HepG2 (cell line): Measurements from ENCODE around the gene POU5F2. TPM values are rescaled to one million over a fixed set of nuclear protein-coding genes. Genes with fewer than 3 reads are reported as not detected.

Experiments used
- ATAC-seq: fragments of 200-7000 bp; cut with Tn5 transposase; 3 replicates; pipeline ENCODE4 v1.9.1; 2020; ENCODE audit warnings: mild to moderate bottlenecking, moderate library complexity
- BruUV-seq: library from RNA; stranded (reverse); fragments of 400-500 nt; replicated peaks from 2 replicates; lab custom pipeline; 2021; lab: Mats Ljungman, UMichigan
- CTCF ChIA-PET: fragments of 300-600 bp; formaldehyde crosslinking; extraction: SDS; loops from one replicate; lab custom pipeline; 2021; ENCODE audit warnings: low total read pairs, inconsistent platforms, low intra/inter-chr PET ratio; lab: Yijun Ruan, JAX
- POLR2A ChIA-PET: fragments of 350-600 bp; sonication (Branson Sonifier 250); formaldehyde crosslinking; loops from one replicate; lab custom pipeline; 2020; ENCODE audit warnings: antibody characterized with exemption, inconsistent platforms; lab: Yijun Ruan, JAX
- DNase-seq: peaks from one replicate; pipeline ENCODE4 v3.0.0-alpha.2; 2015; ENCODE audit warnings: low spot score
- FAIRE-seq: peaks from 3 replicates; lab custom pipeline; 2011; peaks lifted over from hg19 to GRCh38; lab: Jason Lieb, UNC
- H2AFZ ChIP-seq: one replicate; pipeline ENCODE4 v1.6.1; 2011; ENCODE audit warnings: low read length, inconsistent platforms
- H3K27ac ChIP-seq: fragments of 300-600 bp; 3 replicates; pipeline ENCODE4 v1.8.0; 2011; ENCODE audit warnings: mixed run types, mild to moderate bottlenecking, mixed read lengths, low read length, inconsistent platforms; ENCODE audit not compliant: insufficient read depth; ENCODE audit errors: extremely low read length
- H3K27me3 ChIP-seq, 2 experiments: fragments of 200-600 bp in 1 of 2; 2 replicates in 1 of 2; 3 replicates in 1 of 2; pipeline versions ENCODE4 v1.6.0 to v1.8.0; 2011; ENCODE audit warnings: low read length in 2 of 2, mild to moderate bottlenecking in 2 of 2, moderate library complexity in 2 of 2, inconsistent platforms in 1 of 2; ENCODE audit not compliant: insufficient read depth in 2 of 2, control insufficient read depth in 1 of 2
- H3K36me3 ChIP-seq, 2 experiments: fragments of 200-600 bp in 1 of 2; replicated peaks in 1 of 2; 2 replicates in 1 of 2; 3 replicates in 1 of 2; pipeline versions ENCODE4 v1.5.1 to v1.8.0; 2011; ENCODE audit warnings: low read length in 2 of 2, inconsistent platforms in 1 of 2; ENCODE audit not compliant: insufficient read depth in 2 of 2, control insufficient read depth in 1 of 2
- H3K4me1 ChIP-seq: 2 replicates; pipeline ENCODE4 v1.5.1; 2012; ENCODE audit warnings: low read length, inconsistent platforms; ENCODE audit not compliant: insufficient read depth
- H3K4me2 ChIP-seq: 2 replicates; pipeline ENCODE4 v1.6.0; 2011; ENCODE audit warnings: low read depth, low read length, inconsistent platforms
- H3K4me3 ChIP-seq, 3 experiments: fragments of 200-600 bp in 1 of 3; sonication (generic), shearing (Covaris generic) in 1 of 3; replicated peaks in 1 of 3; 2 replicates each; pipeline ENCODE4 v1.5.1; 2011 to 2016; ENCODE audit warnings: low read length in 3 of 3, inconsistent platforms in 2 of 3, low read depth in 2 of 3, mild to moderate bottlenecking in 2 of 3, control low read depth in 1 of 3, mixed read lengths in 1 of 3; ENCODE audit not compliant: insufficient read depth in 1 of 3
- H3K79me2 ChIP-seq: one replicate; pipeline ENCODE4 v1.6.1; 2011; ENCODE audit warnings: low read length, inconsistent platforms; ENCODE audit not compliant: insufficient read depth
- H3K9ac ChIP-seq: 2 replicates; pipeline ENCODE4 v1.6.0; 2011; ENCODE audit warnings: mild to moderate bottlenecking, low read depth, low read length, inconsistent platforms; ENCODE audit not compliant: insufficient read depth
- H3K9me3 ChIP-seq: 2 replicates; pipeline ENCODE4 v1.5.1; 2012; ENCODE audit warnings: mild to moderate bottlenecking, low read length
- H4K20me1 ChIP-seq: 2 replicates; pipeline ENCODE4 v1.6.0; 2011; ENCODE audit warnings: inconsistent platforms, mild to moderate bottlenecking, low read length, moderate library complexity; ENCODE audit not compliant: insufficient read depth
- ATM ChIP-seq: fragments of 450-650 bp; IDR thresholded peaks from 2 replicates; pipeline ENCODE4 v1.7.1; 2017; ENCODE audit warnings: mild to moderate bottlenecking, borderline replicate concordance
- EHMT2 ChIP-seq: fragments of 200-600 bp; sonication (generic); IDR thresholded peaks from 2 replicates; pipeline ENCODE4 v1.7.0; 2017; ENCODE audit warnings: antibody characterized with exemption, low read depth, low read length, borderline replicate concordance
- HOXA7 ChIP-seq: sonication (generic); formaldehyde crosslinking; IDR thresholded peaks from 2 replicates; pipeline ENCODE4 v1.8.1; 2022; ENCODE audit warnings: mild to moderate bottlenecking, missing genetic modification reagents, moderate library complexity
- PHF21A ChIP-seq: sonication (generic); formaldehyde crosslinking; IDR thresholded peaks from 2 replicates; pipeline ENCODE4 v1.5.0; 2020; ENCODE audit warnings: mild to moderate bottlenecking, missing genetic modification reagents
- SATB2 ChIP-seq: sonication (generic); formaldehyde crosslinking; IDR thresholded peaks from 2 replicates; pipeline ENCODE4 v1.5.0; 2020; ENCODE audit warnings: missing genetic modification reagents
- THAP11 ChIP-seq: IDR thresholded peaks from 2 replicates; pipeline ENCODE4 v1.6.1; 2016; ENCODE audit warnings: missing biosample characterization, missing genetic modification reagents
- ZNF143 ChIP-seq: sonication (generic); formaldehyde crosslinking; IDR thresholded peaks from 2 replicates; pipeline ENCODE4 v1.4.0; 2020; ENCODE audit warnings: missing genetic modification reagents
- ZNF564 ChIP-seq: sonication (generic); formaldehyde crosslinking; IDR thresholded peaks from 2 replicates; pipeline ENCODE4 v1.8.1; 2023; ENCODE audit warnings: mild to moderate bottlenecking, missing genetic modification reagents
- ZNF747 ChIP-seq: sonication (generic); formaldehyde crosslinking; IDR thresholded peaks from 2 replicates; pipeline ENCODE4 v1.8.1; 2023; ENCODE audit warnings: missing genetic modification reagents, mild to moderate bottlenecking, borderline replicate concordance
- ZNF883 ChIP-seq: sonication (generic); formaldehyde crosslinking; IDR thresholded peaks from 2 replicates; pipeline ENCODE4 v1.5.1; 2020; ENCODE audit warnings: mild to moderate bottlenecking, missing genetic modification reagents; ENCODE audit errors: not compliant biosample characterization
- WGBS: methylation state at CpG from one replicate; pipeline ENCODE4 v1.1.6; 2017; ENCODE audit warnings: low lambda C conversion rate; 5-methylcytosine and 5-hydroxymethylcytosine counted together
- in situ Hi-C: cut with HindIII; loops from 2 replicates; pipeline ENCODE4 v1.10.0; 2017; ENCODE audit warnings: low pct_unique_long_range_greater_than_20kb; ENCODE audit not compliant: extremely low pct_ligation_motif_present
- intact Hi-C: fragments of 100-400 bp; cut with micrococcal nuclease; formaldehyde crosslinking; loops from one replicate; pipeline ENCODE4 v1.10.0; 2022; ENCODE audit not compliant: unreplicated experiment
- polyA plus RNA-seq, 8 experiments: library from polyadenylated mRNA; depleted of rRNA in 3 of 8; stranded (reverse) in 7 of 8; unstranded in 1 of 8; fragments of >200 nt; fragmentation: Illumina TruSeq in 4 of 8; extraction: Trizol in 4 of 8; gene quantifications; 2 replicates each; pipeline versions ENCODE4 v1.2.1 to v1.2.3, GENCODE V29; 2011 to 2016; ENCODE audit warnings: low read depth in 4 of 8, missing spikeins in 1 of 8, mixed read lengths in 1 of 8; ENCODE audit not compliant: insufficient read depth in 1 of 8
- total RNA-seq, 5 experiments: library from RNA; depleted of rRNA; stranded (reverse); fragments of >200 nt; fragmentation: Illumina TruSeq; extraction: Trizol; gene quantifications; 2 replicates each; pipeline ENCODE4 v1.2.3, GENCODE V29; 2016; ENCODE audit warnings: low read depth in 1 of 5
- TF ChIP-seq, protein P1 (sequence below): sonication (generic); IDR thresholded peaks from 2 replicates; pipeline ENCODE4 v1.6.1; 2016; ENCODE audit warnings: low read depth, borderline replicate concordance
- TF ChIP-seq, protein P2 (sequence below): IDR thresholded peaks from 2 replicates; pipeline ENCODE4 v1.6.1; 2016; ENCODE audit warnings: missing compliant biosample characterization, missing genetic modification reagents, borderline replicate concordance
- TF ChIP-seq, protein P3 (sequence below): sonication (generic); formaldehyde crosslinking; IDR thresholded peaks from 2 replicates; pipeline ENCODE4 v1.5.1; 2020; ENCODE audit warnings: missing genetic modification reagents, mild to moderate bottlenecking, borderline replicate concordance
- TF ChIP-seq, protein P4 (sequence below): sonication (generic); formaldehyde crosslinking; IDR thresholded peaks from 2 replicates; pipeline ENCODE4 v1.8.1; 2023; ENCODE audit warnings: mild to moderate bottlenecking, inconsistent platforms, moderate library complexity, missing genetic modification reagents, borderline replicate concordance
- TF ChIP-seq, protein P5 (sequence below): sonication (generic); formaldehyde crosslinking; conservative IDR thresholded peaks from 2 replicates; pipeline ENCODE4 v1.8.1; 2023; ENCODE audit warnings: missing genetic modification reagents
- TF ChIP-seq, protein P6 (sequence below): sonication (generic); formaldehyde crosslinking; IDR thresholded peaks from 2 replicates; pipeline ENCODE4 v1.5.0; 2020; ENCODE audit warnings: missing genetic modification reagents, mild to moderate bottlenecking, borderline replicate concordance
- TF ChIP-seq, protein P7 (sequence below), 2 experiments: fragments of 450-650 bp in 1 of 2; sonication (generic) in 1 of 2; formaldehyde crosslinking; IDR thresholded peaks; 2 replicates each; pipeline versions ENCODE4 v1.5.0 to v1.8.0; 2020 to 2022; ENCODE audit warnings: mild to moderate bottlenecking in 1 of 2, missing genetic modification reagents in 1 of 2

Gene POU5F2
- total and polyA plus RNA-seq, 2 of the 13 experiments (the other 11 are each of a cell fraction or from before 2014, with no cell fraction given), result 0.13 to 0.38 TPM

DNA sequence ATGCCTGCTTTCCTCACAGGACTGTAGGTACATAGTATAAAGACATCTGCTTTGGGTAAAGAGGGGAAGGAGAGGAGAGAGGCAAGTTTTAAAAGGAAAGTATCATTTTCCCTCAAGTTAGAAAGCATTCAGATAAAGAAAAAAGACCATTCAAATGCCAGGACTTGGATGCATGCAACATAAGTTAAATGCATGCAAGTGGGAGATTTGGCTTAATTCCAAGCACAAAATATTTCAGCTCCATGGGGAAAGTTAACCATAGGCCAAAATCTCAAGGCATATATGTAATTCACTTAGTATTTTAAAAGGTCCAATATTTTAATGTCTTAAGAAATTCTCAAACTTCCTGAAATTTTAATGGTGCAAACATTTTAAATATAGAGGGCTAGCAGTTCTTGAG is 36.4 kb downstream of the POU5F2 start (continued):
- TF ChIP-seq, protein P1, sequence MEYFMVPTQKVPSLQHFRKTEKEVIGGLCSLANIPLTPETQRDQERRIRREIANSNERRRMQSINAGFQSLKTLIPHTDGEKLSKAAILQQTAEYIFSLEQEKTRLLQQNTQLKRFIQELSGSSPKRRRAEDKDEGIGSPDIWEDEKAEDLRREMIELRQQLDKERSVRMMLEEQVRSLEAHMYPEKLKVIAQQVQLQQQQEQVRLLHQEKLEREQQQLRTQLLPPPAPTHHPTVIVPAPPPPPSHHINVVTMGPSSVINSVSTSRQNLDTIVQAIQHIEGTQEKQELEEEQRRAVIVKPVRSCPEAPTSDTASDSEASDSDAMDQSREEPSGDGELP, result no peak
- TF ChIP-seq SATB2, result no peak
- TF ChIP-seq, protein P2, sequence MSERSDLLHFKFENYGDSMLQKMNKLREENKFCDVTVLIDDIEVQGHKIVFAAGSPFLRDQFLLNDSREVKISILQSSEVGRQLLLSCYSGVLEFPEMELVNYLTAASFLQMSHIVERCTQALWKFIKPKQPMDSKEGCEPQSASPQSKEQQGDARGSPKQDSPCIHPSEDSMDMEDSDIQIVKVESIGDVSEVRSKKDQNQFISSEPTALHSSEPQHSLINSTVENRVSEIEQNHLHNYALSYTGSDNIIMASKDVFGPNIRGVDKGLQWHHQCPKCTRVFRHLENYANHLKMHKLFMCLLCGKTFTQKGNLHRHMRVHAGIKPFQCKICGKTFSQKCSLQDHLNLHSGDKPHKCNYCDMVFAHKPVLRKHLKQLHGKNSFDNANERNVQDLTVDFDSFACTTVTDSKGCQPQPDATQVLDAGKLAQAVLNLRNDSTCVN, result no peak
- TF ChIP-seq, protein P3, sequence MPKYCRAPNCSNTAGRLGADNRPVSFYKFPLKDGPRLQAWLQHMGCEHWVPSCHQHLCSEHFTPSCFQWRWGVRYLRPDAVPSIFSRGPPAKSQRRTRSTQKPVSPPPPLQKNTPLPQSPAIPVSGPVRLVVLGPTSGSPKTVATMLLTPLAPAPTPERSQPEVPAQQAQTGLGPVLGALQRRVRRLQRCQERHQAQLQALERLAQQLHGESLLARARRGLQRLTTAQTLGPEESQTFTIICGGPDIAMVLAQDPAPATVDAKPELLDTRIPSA (CRISPR knock-in tag), result no peak
- TF ChIP-seq, all 625 proteins: peak for 0

DNA sequence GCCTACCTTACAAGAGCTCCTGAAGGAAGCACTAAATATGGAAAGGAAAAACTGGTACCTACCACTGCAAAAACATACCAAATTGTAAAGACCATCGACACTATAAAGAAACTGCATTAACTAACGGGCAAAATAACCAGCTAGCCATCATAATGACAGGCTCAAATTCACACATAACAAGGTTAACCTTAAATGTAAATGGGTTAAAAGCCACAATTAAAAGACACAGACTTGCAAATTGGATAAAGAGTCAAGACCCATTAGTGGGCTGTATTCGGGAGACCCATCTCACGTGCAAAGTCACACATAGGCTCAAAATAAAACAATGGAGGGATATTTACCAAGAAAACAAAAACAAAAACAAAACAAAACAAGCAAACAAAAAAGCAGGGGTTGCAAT is 49.4 kb downstream of the POU5F2 start:
- ChIA-PET POLR2A (no interaction called here), CTCF (no interaction called here)
- no peak overlapping the region for H3K9ac ChIP-seq
- no peaks in the 10 kb centered on the region for H4K20me1 ChIP-seq
- H3K27ac ChIP-seq, result no peak overlapping the region
- H3K79me2 ChIP-seq, result no peaks in the 10 kb centered on the region
- FAIRE-seq, result no peak
- H2AFZ ChIP-seq, result no peak overlapping the region
- DNase-seq, result no peak
- 78% methylated on average over 4 of the region's 4 CpGs for WGBS
- no peaks in the 10 kb centered on the region for H3K27me3 ChIP-seq
- no peaks in the 10 kb centered on the region for H3K9me3 ChIP-seq
- H3K4me1 ChIP-seq, result no peaks in the 10 kb centered on the region
- no peak overlapping the region for H3K4me2 ChIP-seq
- ATAC-seq, result no peak
- in situ Hi-C loops, result no loop called here
- intact Hi-C loops, result no loop called here
- BruUV-seq, result no TSS peak
- H3K36me3 ChIP-seq, result no peaks in the 10 kb centered on the region
- no peak overlapping the region for H3K4me3 ChIP-seq
- TF ChIP-seq, protein P4, sequence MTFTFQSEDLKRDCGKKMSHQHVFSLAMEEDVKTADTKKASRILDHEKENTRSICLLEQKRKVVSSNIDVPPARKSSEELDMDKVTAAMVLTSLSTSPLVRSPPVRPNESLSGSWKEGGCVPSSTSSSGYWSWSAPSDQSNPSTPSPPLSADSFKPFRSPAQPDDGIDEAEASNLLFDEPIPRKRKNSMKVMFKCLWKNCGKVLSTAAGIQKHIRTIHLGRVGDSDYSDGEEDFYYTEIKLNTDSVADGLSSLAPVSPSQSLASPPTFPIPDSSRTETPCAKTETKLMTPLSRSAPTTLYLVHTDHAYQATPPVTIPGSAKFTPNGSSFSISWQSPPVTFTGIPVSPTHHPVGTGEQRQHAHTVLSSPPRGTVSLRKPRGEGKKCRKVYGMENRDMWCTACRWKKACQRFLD (CRISPR knock-in tag), result no peak
- TF ChIP-seq, protein P5, sequence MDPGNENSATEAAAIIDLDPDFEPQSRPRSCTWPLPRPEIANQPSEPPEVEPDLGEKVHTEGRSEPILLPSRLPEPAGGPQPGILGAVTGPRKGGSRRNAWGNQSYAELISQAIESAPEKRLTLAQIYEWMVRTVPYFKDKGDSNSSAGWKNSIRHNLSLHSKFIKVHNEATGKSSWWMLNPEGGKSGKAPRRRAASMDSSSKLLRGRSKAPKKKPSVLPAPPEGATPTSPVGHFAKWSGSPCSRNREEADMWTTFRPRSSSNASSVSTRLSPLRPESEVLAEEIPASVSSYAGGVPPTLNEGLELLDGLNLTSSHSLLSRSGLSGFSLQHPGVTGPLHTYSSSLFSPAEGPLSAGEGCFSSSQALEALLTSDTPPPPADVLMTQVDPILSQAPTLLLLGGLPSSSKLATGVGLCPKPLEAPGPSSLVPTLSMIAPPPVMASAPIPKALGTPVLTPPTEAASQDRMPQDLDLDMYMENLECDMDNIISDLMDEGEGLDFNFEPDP (CRISPR knock-in tag), result no peak
- TF ChIP-seq ZNF747 (CRISPR knock-in tag), result no peak
- TF ChIP-seq, protein P6, sequence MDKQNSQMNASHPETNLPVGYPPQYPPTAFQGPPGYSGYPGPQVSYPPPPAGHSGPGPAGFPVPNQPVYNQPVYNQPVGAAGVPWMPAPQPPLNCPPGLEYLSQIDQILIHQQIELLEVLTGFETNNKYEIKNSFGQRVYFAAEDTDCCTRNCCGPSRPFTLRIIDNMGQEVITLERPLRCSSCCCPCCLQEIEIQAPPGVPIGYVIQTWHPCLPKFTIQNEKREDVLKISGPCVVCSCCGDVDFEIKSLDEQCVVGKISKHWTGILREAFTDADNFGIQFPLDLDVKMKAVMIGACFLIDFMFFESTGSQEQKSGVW (CRISPR knock-in tag), result no peak
- TF ChIP-seq EHMT2, result no peak
- no peak for TF ChIP-seq ZNF883 (CRISPR knock-in tag)
- no peak for TF ChIP-seq ZNF564 (CRISPR knock-in tag)
- no peak for TF ChIP-seq ZNF143 (CRISPR knock-in tag)
- TF ChIP-seq PHF21A (CRISPR knock-in tag), result no peak
- TF ChIP-seq ATM, result no peak
- no peak for TF ChIP-seq HOXA7 (CRISPR knock-in tag)
- no peak for TF ChIP-seq THAP11 (CRISPR knock-in tag)
- TF ChIP-seq, protein P7, sequence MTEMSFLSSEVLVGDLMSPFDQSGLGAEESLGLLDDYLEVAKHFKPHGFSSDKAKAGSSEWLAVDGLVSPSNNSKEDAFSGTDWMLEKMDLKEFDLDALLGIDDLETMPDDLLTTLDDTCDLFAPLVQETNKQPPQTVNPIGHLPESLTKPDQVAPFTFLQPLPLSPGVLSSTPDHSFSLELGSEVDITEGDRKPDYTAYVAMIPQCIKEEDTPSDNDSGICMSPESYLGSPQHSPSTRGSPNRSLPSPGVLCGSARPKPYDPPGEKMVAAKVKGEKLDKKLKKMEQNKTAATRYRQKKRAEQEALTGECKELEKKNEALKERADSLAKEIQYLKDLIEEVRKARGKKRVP (CRISPR knock-in tag; IDR thresholded peaks at IDR 0.05), result no peak
